ENCODE measurements around the gene BNIP5. TPM values are rescaled to one million over a fixed set of nuclear protein-coding genes. Genes with fewer than 3 reads are reported as not detected.
"Not testable (repeated sequence)": the region's sequence is repeated elsewhere in the genome, so short reads cannot be mapped to it uniquely, and the experiment has no call there.

The BNIP5 gene
- total RNA-seq, 1 experiment from 2014 or later = not detected

DNA sequence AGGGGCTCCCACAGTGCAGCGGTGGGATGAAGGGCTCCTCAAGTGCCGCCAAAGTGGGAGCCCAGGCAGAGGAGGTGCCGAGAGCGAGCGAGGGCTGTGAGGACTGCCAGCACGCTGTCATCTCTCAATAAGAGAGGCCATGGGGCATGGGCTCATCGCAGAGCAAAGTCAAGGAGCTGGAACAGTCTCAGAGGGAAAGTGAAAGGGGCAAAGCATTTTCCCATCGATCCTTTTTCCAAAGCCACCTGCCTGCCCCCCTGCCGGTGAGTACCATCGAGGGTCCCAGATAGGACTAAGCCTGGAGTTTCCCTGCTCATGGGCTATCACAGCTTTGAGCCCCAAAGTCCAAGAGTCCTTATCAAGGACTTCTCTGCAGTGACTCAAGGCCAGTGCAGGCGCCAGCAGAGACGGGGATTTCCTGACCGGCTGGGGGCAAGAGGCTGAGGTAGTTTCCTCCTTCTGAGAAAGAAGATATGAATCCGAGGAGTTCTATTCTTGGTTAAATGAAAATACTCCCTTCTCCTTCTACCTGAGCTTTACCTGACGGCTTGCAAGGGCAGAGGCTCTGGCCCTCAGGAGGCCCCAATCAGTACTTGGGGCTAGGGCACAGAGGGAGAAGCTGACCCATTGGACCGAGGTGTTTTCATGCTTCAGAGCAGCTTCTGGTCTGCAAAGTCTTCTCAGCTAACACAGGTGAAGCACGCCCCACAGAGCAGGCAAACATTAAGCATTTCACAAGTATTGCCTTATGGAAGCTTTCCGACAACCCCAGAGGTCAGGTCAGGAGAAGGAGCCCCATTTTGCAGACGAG, 28.2 kb upstream of the BNIP5 start:
- Mint-ChIP-seq H3K4me3 (no peak overlapping the region), H3K27me3 (ENCODE audit: low read depth) (no peaks in the 10 kb centered on the region; the same call in 1 of the 2 replicates), H3K9me3 (no peaks in the 10 kb centered on the region), H3K27ac (no peak overlapping the region), H3K36me3 (no peaks in the 10 kb centered on the region), H3K4me1 (no peaks in the 10 kb centered on the region)
- TF ChIP-seq, protein P1, sequence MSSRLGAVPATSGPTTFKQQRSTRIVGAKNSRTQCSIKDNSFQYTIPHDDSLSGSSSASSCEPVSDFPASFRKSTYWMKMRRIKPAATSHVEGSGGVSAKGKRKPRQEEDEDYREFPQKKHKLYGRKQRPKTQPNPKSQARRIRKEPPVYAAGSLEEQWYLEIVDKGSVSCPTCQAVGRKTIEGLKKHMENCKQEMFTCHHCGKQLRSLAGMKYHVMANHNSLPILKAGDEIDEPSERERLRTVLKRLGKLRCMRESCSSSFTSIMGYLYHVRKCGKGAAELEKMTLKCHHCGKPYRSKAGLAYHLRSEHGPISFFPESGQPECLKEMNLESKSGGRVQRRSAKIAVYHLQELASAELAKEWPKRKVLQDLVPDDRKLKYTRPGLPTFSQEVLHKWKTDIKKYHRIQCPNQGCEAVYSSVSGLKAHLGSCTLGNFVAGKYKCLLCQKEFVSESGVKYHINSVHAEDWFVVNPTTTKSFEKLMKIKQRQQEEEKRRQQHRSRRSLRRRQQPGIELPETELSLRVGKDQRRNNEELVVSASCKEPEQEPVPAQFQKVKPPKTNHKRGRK (CRISPR knock-in tag; IDR thresholded peaks at IDR 0.05; ENCODE audit: borderline replicate concordance) = no peak
- no peak for TF ChIP-seq NFYB (CRISPR knock-in tag; conservative IDR thresholded peaks at IDR 0.05; ENCODE audit: low read depth)
- ChIA-PET POLR2A (no interaction called here), CTCF (interaction anchor here (6.0 kb wide), 1 partner anchor 62 kb away, joined by 52 read pairs; no protein-coding TSS in a partner anchor)
- no peak for ATAC-seq
- DNase-seq (ENCODE audit: low spot score) = no peak

DNA sequence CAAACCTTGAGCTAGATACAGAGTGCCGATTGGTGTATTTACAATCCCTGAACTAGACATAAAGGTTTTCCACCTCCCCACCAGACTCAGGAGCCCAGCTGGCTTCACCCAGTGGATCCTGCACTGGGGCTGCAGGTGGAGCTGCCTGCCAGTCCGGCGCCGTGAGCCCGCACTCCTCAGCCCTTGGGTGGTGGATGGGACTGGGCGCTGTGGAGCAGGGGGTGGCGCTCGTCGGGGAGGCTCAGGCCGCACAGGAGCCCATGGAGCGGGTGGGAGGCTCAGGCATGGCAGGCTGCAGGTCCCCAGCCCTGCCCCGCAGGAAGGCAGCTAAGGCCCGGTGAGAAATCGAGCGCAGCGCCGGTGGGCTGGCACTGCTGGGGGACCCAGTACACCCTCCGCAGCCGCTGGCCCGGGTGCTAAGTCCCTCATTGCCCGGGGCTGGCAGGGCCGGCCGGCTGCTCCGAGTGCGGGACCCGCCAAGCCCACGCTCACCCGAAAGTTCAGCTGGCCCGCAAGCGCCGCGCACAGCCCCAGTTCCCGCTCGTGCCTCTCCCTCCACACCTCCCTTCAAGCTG, 27.5 kb upstream of the BNIP5 start:
- H3K4me1 Mint-ChIP-seq; H3K9me3 Mint-ChIP-seq; H3K27ac Mint-ChIP-seq; ATAC-seq; H3K4me3 Mint-ChIP-seq; DNase-seq (ENCODE audit: low spot score); H3K27me3 Mint-ChIP-seq (ENCODE audit: low read depth); POLR2A ChIA-PET; H3K36me3 Mint-ChIP-seq: not testable (repeated sequence)
- CTCF ChIA-PET = interaction anchor here (0.8 to 6.0 kb wide), 5 partner anchors 21 to 628 kb away, joined by 3 to 52 read pairs (median 3); no protein-coding TSS in a partner anchor

DNA sequence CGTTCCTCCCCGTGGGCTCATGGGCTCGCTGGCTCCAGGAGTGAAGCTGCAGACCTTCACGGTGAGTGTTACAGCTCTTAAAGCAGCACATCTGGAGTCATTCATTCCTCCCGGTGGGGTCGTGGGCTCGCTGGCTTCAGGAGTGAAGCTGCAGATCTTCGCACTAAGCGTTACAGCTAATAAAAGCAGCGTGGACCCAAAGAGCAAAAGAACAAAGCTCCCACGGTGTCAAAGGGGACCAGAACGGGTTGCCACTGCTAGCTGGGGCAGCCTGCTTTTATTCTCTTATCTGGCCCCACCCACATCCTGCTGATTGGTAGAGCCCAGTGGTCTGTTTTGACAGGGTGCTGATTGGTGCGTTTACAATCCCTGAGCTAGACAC, 26.7 kb upstream of the BNIP5 start:
- ATAC-seq; H3K9me3 Mint-ChIP-seq; H3K4me3 Mint-ChIP-seq; H3K4me1 Mint-ChIP-seq; H3K27ac Mint-ChIP-seq; DNase-seq (ENCODE audit: low spot score); H3K27me3 Mint-ChIP-seq (ENCODE audit: low read depth); H3K36me3 Mint-ChIP-seq; POLR2A ChIA-PET: not testable (repeated sequence)
- CTCF ChIA-PET = interaction anchor here (0.8 to 6.0 kb wide), 5 partner anchors 20 to 627 kb away, joined by 3 to 52 read pairs (median 3); no protein-coding TSS in a partner anchor

DNA sequence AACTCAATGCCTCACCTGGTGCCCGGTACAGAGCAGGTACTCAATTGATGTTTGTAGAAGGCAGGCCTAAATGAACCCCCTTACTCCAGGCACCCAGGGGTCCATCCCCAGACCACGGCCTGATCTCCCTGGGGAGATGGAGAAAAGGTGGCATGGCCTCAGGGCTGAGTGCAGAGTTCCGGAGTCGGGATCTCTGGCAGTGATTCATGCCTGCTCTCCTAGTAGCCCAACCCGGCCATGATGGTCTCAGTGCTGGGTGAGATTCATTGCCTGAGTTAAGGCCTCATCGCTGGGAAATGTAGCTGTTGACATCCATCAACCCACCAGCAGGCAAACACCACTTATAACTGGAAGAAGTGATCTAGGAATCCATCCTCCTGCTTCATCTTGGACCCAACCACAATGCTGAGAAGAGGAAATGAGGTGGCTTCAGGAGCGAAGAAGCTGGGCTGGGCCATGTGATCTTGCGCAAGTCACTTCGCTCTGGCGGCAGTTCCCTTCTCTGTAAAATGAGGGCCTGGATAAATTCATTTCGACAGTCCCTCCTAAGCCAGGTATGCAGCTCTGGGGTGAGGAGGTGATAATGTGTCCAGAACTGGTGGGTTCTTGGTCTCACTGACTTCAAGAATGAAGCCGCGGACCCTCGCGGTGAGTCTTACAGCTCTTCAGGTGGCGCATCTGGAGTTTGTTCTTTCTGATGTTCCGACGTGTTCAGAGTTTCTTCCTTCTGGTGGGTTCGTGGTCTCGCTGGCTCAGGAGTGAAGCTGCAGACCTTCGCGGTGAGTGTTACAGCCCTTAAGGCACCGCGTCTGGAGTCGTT, 26.1 kb upstream of the BNIP5 start:
- ChIA-PET POLR2A (no interaction called here), CTCF (interaction anchor here (0.8 to 6.0 kb wide), 6 partner anchors 20 to 626 kb away, joined by 3 to 52 read pairs (median 4); no protein-coding TSS in a partner anchor)
- H3K4me3 Mint-ChIP-seq = no peak overlapping the region
- ATAC-seq (no peak), DNase-seq (ENCODE audit: low spot score) (no peak)
- TF ChIP-seq SMAD3 (CRISPR knock-in tag; IDR thresholded peaks at IDR 0.05; ENCODE audit: borderline replicate concordance) (no peak), KAT7 (CRISPR knock-in tag; IDR thresholded peaks at IDR 0.05; ENCODE audit: borderline replicate concordance) (no peak), ZNF416 (CRISPR knock-in tag; IDR thresholded peaks at IDR 0.05) (no peak)
- TF ChIP-seq, protein P1 (CRISPR knock-in tag; IDR thresholded peaks at IDR 0.05; ENCODE audit: borderline replicate concordance) = no peak
- TF ChIP-seq, protein P2, sequence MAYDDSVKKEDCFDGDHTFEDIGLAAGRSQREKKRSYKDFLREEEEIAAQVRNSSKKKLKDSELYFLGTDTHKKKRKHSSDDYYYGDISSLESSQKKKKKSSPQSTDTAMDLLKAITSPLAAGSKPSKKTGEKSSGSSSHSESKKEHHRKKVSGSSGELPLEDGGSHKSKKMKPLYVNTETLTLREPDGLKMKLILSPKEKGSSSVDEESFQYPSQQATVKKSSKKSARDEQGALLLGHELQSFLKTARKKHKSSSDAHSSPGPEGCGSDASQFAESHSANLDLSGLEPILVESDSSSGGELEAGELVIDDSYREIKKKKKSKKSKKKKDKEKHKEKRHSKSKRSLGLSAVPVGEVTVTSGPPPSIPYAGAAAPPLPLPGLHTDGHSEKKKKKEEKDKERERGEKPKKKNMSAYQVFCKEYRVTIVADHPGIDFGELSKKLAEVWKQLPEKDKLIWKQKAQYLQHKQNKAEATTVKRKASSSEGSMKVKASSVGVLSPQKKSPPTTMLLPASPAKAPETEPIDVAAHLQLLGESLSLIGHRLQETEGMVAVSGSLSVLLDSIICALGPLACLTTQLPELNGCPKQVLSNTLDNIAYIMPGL (CRISPR knock-in tag; IDR thresholded peaks at IDR 0.05) = no peak
- TF ChIP-seq, protein P3, sequence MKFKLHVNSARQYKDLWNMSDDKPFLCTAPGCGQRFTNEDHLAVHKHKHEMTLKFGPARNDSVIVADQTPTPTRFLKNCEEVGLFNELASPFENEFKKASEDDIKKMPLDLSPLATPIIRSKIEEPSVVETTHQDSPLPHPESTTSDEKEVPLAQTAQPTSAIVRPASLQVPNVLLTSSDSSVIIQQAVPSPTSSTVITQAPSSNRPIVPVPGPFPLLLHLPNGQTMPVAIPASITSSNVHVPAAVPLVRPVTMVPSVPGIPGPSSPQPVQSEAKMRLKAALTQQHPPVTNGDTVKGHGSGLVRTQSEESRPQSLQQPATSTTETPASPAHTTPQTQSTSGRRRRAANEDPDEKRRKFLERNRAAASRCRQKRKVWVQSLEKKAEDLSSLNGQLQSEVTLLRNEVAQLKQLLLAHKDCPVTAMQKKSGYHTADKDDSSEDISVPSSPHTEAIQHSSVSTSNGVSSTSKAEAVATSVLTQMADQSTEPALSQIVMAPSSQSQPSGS (CRISPR knock-in tag; IDR thresholded peaks at IDR 0.05; ENCODE audit: borderline replicate concordance, low read depth) = no peak
- TF ChIP-seq, protein P4, sequence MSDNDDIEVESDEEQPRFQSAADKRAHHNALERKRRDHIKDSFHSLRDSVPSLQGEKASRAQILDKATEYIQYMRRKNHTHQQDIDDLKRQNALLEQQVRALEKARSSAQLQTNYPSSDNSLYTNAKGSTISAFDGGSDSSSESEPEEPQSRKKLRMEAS (CRISPR knock-in tag; IDR thresholded peaks at IDR 0.05) = no peak
- TF ChIP-seq, protein P5, sequence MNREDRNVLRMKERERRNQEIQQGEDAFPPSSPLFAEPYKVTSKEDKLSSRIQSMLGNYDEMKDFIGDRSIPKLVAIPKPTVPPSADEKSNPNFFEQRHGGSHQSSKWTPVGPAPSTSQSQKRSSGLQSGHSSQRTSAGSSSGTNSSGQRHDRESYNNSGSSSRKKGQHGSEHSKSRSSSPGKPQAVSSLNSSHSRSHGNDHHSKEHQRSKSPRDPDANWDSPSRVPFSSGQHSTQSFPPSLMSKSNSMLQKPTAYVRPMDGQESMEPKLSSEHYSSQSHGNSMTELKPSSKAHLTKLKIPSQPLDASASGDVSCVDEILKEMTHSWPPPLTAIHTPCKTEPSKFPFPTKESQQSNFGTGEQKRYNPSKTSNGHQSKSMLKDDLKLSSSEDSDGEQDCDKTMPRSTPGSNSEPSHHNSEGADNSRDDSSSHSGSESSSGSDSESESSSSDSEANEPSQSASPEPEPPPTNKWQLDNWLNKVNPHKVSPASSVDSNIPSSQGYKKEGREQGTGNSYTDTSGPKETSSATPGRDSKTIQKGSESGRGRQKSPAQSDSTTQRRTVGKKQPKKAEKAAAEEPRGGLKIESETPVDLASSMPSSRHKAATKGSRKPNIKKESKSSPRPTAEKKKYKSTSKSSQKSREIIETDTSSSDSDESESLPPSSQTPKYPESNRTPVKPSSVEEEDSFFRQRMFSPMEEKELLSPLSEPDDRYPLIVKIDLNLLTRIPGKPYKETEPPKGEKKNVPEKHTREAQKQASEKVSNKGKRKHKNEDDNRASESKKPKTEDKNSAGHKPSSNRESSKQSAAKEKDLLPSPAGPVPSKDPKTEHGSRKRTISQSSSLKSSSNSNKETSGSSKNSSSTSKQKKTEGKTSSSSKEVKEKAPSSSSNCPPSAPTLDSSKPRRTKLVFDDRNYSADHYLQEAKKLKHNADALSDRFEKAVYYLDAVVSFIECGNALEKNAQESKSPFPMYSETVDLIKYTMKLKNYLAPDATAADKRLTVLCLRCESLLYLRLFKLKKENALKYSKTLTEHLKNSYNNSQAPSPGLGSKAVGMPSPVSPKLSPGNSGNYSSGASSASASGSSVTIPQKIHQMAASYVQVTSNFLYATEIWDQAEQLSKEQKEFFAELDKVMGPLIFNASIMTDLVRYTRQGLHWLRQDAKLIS (CRISPR knock-in tag; IDR thresholded peaks at IDR 0.05; ENCODE audit: borderline replicate concordance) = no peak
- no peaks in the 10 kb centered on the region for H3K36me3 Mint-ChIP-seq
- H3K27me3 Mint-ChIP-seq (ENCODE audit: low read depth) = no peaks in the 10 kb centered on the region; the same call in 1 of the 2 replicates
- H3K4me1 Mint-ChIP-seq = no peaks in the 10 kb centered on the region
- no peaks in the 10 kb centered on the region for H3K9me3 Mint-ChIP-seq
- H3K27ac Mint-ChIP-seq = no peak overlapping the region
